H9 (cell line): ENCODE results near the gene SIGLEC14. TPM values are rescaled to one million over a fixed set of nuclear protein-coding genes. Genes with fewer than 3 reads are reported as not detected.

Experiments
- DNase-seq: peaks from one replicate; pipeline ENCODE4 v3.0.0-alpha.2; 2017
- H2AFZ ChIP-seq: one replicate; pipeline ENCODE4 v1.6.1; 2013; ENCODE audit warnings: mild to moderate bottlenecking, low read length, control low read depth, moderate library complexity
- H2AK5ac ChIP-seq: 2 replicates; pipeline ENCODE4 v1.6.1; 2013; ENCODE audit warnings: low read length, control low read depth, mixed read lengths; ENCODE audit not compliant: insufficient read length
- H2BK120ac ChIP-seq: one replicate; pipeline ENCODE4 v1.6.1; 2013; ENCODE audit warnings: low read depth, mild to moderate bottlenecking, low read length, control low read depth, inconsistent platforms; ENCODE audit not compliant: poor library complexity, severe bottlenecking
- H2BK12ac ChIP-seq: 2 replicates; pipeline ENCODE4 v1.6.1; 2013; ENCODE audit warnings: low read length, control low read depth, mixed read lengths, low read depth; ENCODE audit not compliant: insufficient read length
- H2BK15ac ChIP-seq: 2 replicates; pipeline ENCODE4 v1.6.1; 2013; ENCODE audit warnings: low read depth, low read length, control low read depth
- H2BK20ac ChIP-seq: one replicate; pipeline ENCODE4 v1.6.1; 2013; ENCODE audit warnings: low read depth, mild to moderate bottlenecking, low read length, control low read depth, inconsistent platforms; ENCODE audit not compliant: poor library complexity, severe bottlenecking
- H2BK5ac ChIP-seq: 2 replicates; pipeline ENCODE4 v1.6.1; 2013; ENCODE audit warnings: low read length, control low read depth, mixed read lengths; ENCODE audit not compliant: insufficient read length
- H3K14ac ChIP-seq: 2 replicates; pipeline ENCODE4 v1.6.1; 2013; ENCODE audit warnings: low read length, control low read depth; ENCODE audit not compliant: insufficient read depth
- H3K18ac ChIP-seq: 2 replicates; pipeline ENCODE4 v1.6.1; 2013; ENCODE audit warnings: low read depth, mild to moderate bottlenecking, mixed read lengths, low read length, control low read depth; ENCODE audit not compliant: insufficient read length
- H3K23ac ChIP-seq: 2 replicates; pipeline ENCODE4 v1.6.1; 2013; ENCODE audit warnings: low read length, control low read depth, mixed read lengths, low read depth; ENCODE audit not compliant: insufficient read length
- H3K23me2 ChIP-seq: 2 replicates; pipeline ENCODE4 v1.6.1; 2013; ENCODE audit warnings: low read depth, mild to moderate bottlenecking, mixed read lengths, low read length, control low read depth; ENCODE audit not compliant: insufficient read length, poor library complexity, severe bottlenecking
- H3K27ac ChIP-seq: 2 replicates; pipeline ENCODE4 v1.5.1; 2013; ENCODE audit warnings: low read length, control low read depth, mixed read lengths, low read depth; ENCODE audit not compliant: insufficient read length
- H3K27me3 ChIP-seq: 2 replicates; pipeline ENCODE4 v1.6.1; 2013; ENCODE audit warnings: low read length, control low read depth, inconsistent platforms; ENCODE audit not compliant: insufficient read depth
- H3K4ac ChIP-seq: 2 replicates; pipeline ENCODE4 v1.6.1; 2013; ENCODE audit warnings: low read depth, mild to moderate bottlenecking, control low read depth, inconsistent platforms, low read length, moderate library complexity
- H3K4me1 ChIP-seq: 2 replicates; pipeline ENCODE4 v1.6.1; 2013; ENCODE audit warnings: low read length, control low read depth, inconsistent platforms; ENCODE audit not compliant: insufficient read depth
- H3K4me2 ChIP-seq: 2 replicates; pipeline ENCODE4 v1.6.1; 2013; ENCODE audit warnings: low read length, control low read depth, mixed read lengths; ENCODE audit not compliant: insufficient read length, insufficient read depth
- H3K56ac ChIP-seq: 2 replicates; pipeline ENCODE4 v1.6.1; 2013; ENCODE audit warnings: low read depth, mild to moderate bottlenecking, mixed read lengths, low read length, control low read depth; ENCODE audit not compliant: insufficient read length
- H3K79me1 ChIP-seq: 2 replicates; pipeline ENCODE4 v1.6.1; 2013; ENCODE audit warnings: low read depth, mild to moderate bottlenecking, moderate library complexity, low read length, control low read depth, inconsistent platforms; ENCODE audit not compliant: insufficient read depth, poor library complexity, severe bottlenecking
- H3K79me2 ChIP-seq: 2 replicates; pipeline ENCODE4 v1.6.1; 2013; ENCODE audit warnings: low read length, control low read depth, inconsistent platforms; ENCODE audit not compliant: insufficient read depth
- H3K9ac ChIP-seq: 2 replicates; pipeline ENCODE4 v1.6.1; 2013; ENCODE audit warnings: low read length, control low read depth, mixed read lengths; ENCODE audit not compliant: insufficient read length; ENCODE audit errors: extremely low read depth
- H3K9me3 ChIP-seq: one replicate; pipeline ENCODE4 v1.6.1; 2013; ENCODE audit warnings: low read depth, low read length, inconsistent platforms; ENCODE audit not compliant: control insufficient read depth
- H3T11ph ChIP-seq: one replicate; pipeline ENCODE4 v1.6.1; 2013; ENCODE audit warnings: mild to moderate bottlenecking, low read length, control low read depth, inconsistent platforms
- H4K20me1 ChIP-seq: one replicate; pipeline ENCODE4 v1.6.1; 2013; ENCODE audit not compliant: control insufficient read depth, insufficient read length, insufficient read depth
- H4K5ac ChIP-seq: 2 replicates; pipeline ENCODE4 v1.6.1; 2013; ENCODE audit warnings: low read depth, mild to moderate bottlenecking, mixed read lengths, low read length, control low read depth; ENCODE audit not compliant: insufficient read length
- H4K8ac ChIP-seq: replicated peaks from 2 replicates; pipeline ENCODE4 v1.6.1; 2013; ENCODE audit warnings: low read length, control low read depth, mixed read lengths, low read depth; ENCODE audit not compliant: insufficient read length
- H4K91ac ChIP-seq: 2 replicates; pipeline ENCODE4 v1.6.1; 2013; ENCODE audit warnings: low read depth, mild to moderate bottlenecking, moderate library complexity, mixed read lengths, low read length, control low read depth; ENCODE audit not compliant: insufficient read length
- H3K27ac Mint-ChIP-seq, 3 experiments: 2 replicates in 2 of 3; 3 replicates in 1 of 3; pipeline ENCODE4 v1.8.0; 2020 to 2021; ENCODE audit warnings: mixed read lengths in 3 of 3, mild to moderate bottlenecking in 1 of 3, moderate library complexity in 1 of 3
- H3K27me3 Mint-ChIP-seq: 2 replicates; pipeline ENCODE4 v1.8.0; 2021; ENCODE audit warnings: low read depth, mild to moderate bottlenecking, moderate library complexity, mixed read lengths
- H3K36me3 Mint-ChIP-seq, 3 experiments: 2 replicates in 2 of 3; 3 replicates in 1 of 3; pipeline ENCODE4 v1.8.0; 2020 to 2021; ENCODE audit warnings: low read depth in 3 of 3, mixed read lengths in 3 of 3; ENCODE audit not compliant: insufficient read depth in 1 of 3
- H3K4me1 Mint-ChIP-seq, 2 experiments: 2 replicates each; pipeline ENCODE4 v1.8.0; 2020; ENCODE audit warnings: mixed read lengths in 2 of 2
- H3K4me3 Mint-ChIP-seq, 2 experiments: 2 replicates in 1 of 2; 3 replicates in 1 of 2; pipeline ENCODE4 v1.8.0; 2020 to 2021; ENCODE audit warnings: mild to moderate bottlenecking in 2 of 2, mixed read lengths in 2 of 2, moderate library complexity in 1 of 2
- H3K9me3 Mint-ChIP-seq, 2 experiments: 2 replicates in 1 of 2; 3 replicates in 1 of 2; pipeline ENCODE4 v1.8.0; 2020; ENCODE audit warnings: mild to moderate bottlenecking in 2 of 2, mixed read lengths in 2 of 2, moderate library complexity in 1 of 2
- CTCF ChIP-seq: fragments of 200-600 bp; sonication (generic); conservative IDR thresholded peaks from 3 replicates; pipeline ENCODE4 v1.8.0; 2021; ENCODE audit warnings: antibody characterized with exemption, mild to moderate bottlenecking
- WGBS: extraction: QIAGEN DNeasy Blood & Tissue Kit; methylation state at CpG from one replicate; pipeline ENCODE4 v1.1.7; 2013; ENCODE audit warnings: missing lambda C conversion rate, low lambda C conversion rate, mixed read lengths; ENCODE audit not compliant: insufficient read length; ENCODE audit errors: extremely low coverage; 5-methylcytosine and 5-hydroxymethylcytosine counted together
- total RNA-seq: library from RNA; stranded (reverse); gene quantifications from 2 replicates; pipeline ENCODE4 v1.2.1, GENCODE V29; 2021

SIGLEC14 gene
- total RNA-seq, 1 experiment from 2014 or later, result not detected

GRCh38 chr19:51615991-51616390 is 30.6 kb downstream of the SIGLEC14 start:
- H3K9me3 ChIP-seq, result no peaks in the 10 kb centered on the region

More at GRCh38 chr19:51615991-51616390, 30.6 kb downstream of the SIGLEC14 start:
- Histone ChIP-seq H2BK12ac (no peak overlapping the region), H2BK120ac (no peak overlapping the region), H3K9ac (no peak overlapping the region), H3K23me2 (no peaks in the 10 kb centered on the region), H4K91ac (no peak overlapping the region), H3K79me1 (no peaks in the 10 kb centered on the region), H2AFZ (no peak overlapping the region), H3K23ac (no peak overlapping the region), H2BK5ac (no peak overlapping the region), H3K18ac (no peak overlapping the region), H2BK20ac (no peak overlapping the region), H3K79me2 (no peaks in the 10 kb centered on the region), H3T11ph (no peak overlapping the region), H2BK15ac (no peak overlapping the region), H3K4me1 (no peaks in the 10 kb centered on the region), H2AK5ac (no peak overlapping the region), H3K4ac (no peak overlapping the region), H3K27me3 (no peaks in the 10 kb centered on the region), H3K4me2 (no peak overlapping the region), H4K5ac (no peak overlapping the region), H4K8ac (no peak overlapping the region), H3K14ac (no peak overlapping the region), H3K27ac (no peak overlapping the region), H4K20me1 (no peaks in the 10 kb centered on the region), H3K56ac (no peak overlapping the region)
- Mint-ChIP-seq H3K27ac (no peak overlapping the region), H3K9me3 (peaks cover 78 to 92% of the 10 kb centered on the region in 2 experiments), H3K4me1 (no peaks in the 10 kb centered on the region), H3K36me3 (peaks cover 0 to 4% (median 0%) of the 10 kb centered on the region in 3 experiments; a peak in 1 of 7 replicates), H3K4me3 (no peak overlapping the region), H3K27me3 (peaks cover 32% of the 10 kb centered on the region)
- no peak for TF ChIP-seq CTCF
- DNase-seq, result no peak
- no CpG with 5 or more reads among the region's 7 CpGs for WGBS
